GM12892 (cell line): ENCODE data around the gene ADCY9.

Experiments used
- POLR2A ChIP-seq: IDR thresholded peaks from 2 replicates; pipeline ENCODE4 v1.6.1; 2011; ENCODE audit warnings: low read depth, low read length, control low read depth
- POLR2AphosphoS5 ChIP-seq: IDR thresholded peaks from 2 replicates; pipeline ENCODE4 v1.6.1; 2011; ENCODE audit warnings: low read depth, low read length, control low read depth

- TF ChIP-seq POLR2A (no peak), POLR2AphosphoS5 (no peak)
These were observed 116.5 kb downstream of the ADCY9 start for GRCh38 chr16:3999479-4000325.
